HCT116 (cell line): Measurements from ENCODE around the gene TNRC6C. TPM values are rescaled to one million over a fixed set of nuclear protein-coding genes. Genes with fewer than 3 reads are reported as not detected.

Experiments used
- ATAC-seq: fragments of 200-7000 bp; cut with Tn5 transposase; 2 replicates; pipeline ENCODE4 v1.9.1; 2020; ENCODE audit warnings: mild to moderate bottlenecking, moderate library complexity
- BruUV-seq: library from RNA; stranded (reverse); fragments of 400-500 nt; replicated peaks from 2 replicates; lab custom pipeline; 2021; lab: Mats Ljungman, UMichigan
- CTCF ChIA-PET: fragments of 300-600 bp; sonication (Branson Sonifier 250); formaldehyde crosslinking; loops from one replicate; lab custom pipeline; 2021; ENCODE audit warnings: antibody characterized with exemption; lab: Charles Lee
- POLR2A ChIA-PET: fragments of 300-600, 350-600 bp; sonication (Branson Sonifier 250); formaldehyde crosslinking; loops from one replicate; lab custom pipeline; 2021; ENCODE audit warnings: antibody characterized with exemption; lab: Charles Lee
- RAD21 ChIA-PET, 2 experiments: fragments of 300-600 bp; sonication (Branson Sonifier 250); formaldehyde crosslinking; loops; one replicate each; lab custom pipeline; 2023; ENCODE audit warnings: low total read pairs in 2 of 2; ENCODE audit not compliant: uncharacterized antibody in 2 of 2, unreplicated experiment in 2 of 2, low non-redundant PET in 1 of 2; lab: Charles Lee
- DNase-seq: peaks from one replicate; pipeline ENCODE4 v3.0.0-alpha.2; 2010; ENCODE audit warnings: low read depth, low spot score
- H2AFZ ChIP-seq: fragments of 200-600 bp; shearing (Covaris generic), sonication (generic); 2 replicates; pipeline ENCODE4 v1.6.1; 2017; ENCODE audit warnings: low read depth, mixed run types, mixed read lengths, antibody characterized with exemption, low read length; ENCODE audit not compliant: poor library complexity, severe bottlenecking
- H3K27ac ChIP-seq: 2 replicates; pipeline ENCODE4 v1.5.1; 2012; ENCODE audit warnings: low read depth, low read length
- H3K27me3 ChIP-seq: fragments of 200-600 bp; sonication (generic); 2 replicates; pipeline ENCODE4 v1.6.1; 2016; ENCODE audit warnings: mixed run types, low read length, mixed read lengths; ENCODE audit not compliant: insufficient read depth
- H3K36me3 ChIP-seq, 2 experiments: fragments of 200-500 bp in 1 of 2; fragments of 200-600 bp in 1 of 2; sonication (Bioruptor generic) in 1 of 2; sonication (generic) in 1 of 2; 2 replicates each; pipeline versions ENCODE4 v1.5.1 to v1.6.1; 2014 to 2016; ENCODE audit warnings: low read length in 2 of 2, inconsistent platforms in 1 of 2, mixed read lengths in 1 of 2, mixed run types in 1 of 2; ENCODE audit not compliant: insufficient read depth in 2 of 2, control insufficient read depth in 1 of 2
- H3K4me1 ChIP-seq, 2 experiments: fragments of 200-600 bp in 1 of 2; sonication (generic) in 1 of 2; 2 replicates each; pipeline versions ENCODE4 v1.5.1 to v1.6.1; 2012 to 2017; ENCODE audit warnings: low read length in 2 of 2, inconsistent platforms in 1 of 2, mild to moderate bottlenecking in 1 of 2, mixed read lengths in 1 of 2, mixed run types in 1 of 2, moderate library complexity in 1 of 2; ENCODE audit not compliant: insufficient read depth in 2 of 2, control insufficient read depth in 1 of 2
- H3K4me2 ChIP-seq: fragments of 200-600 bp; sonication (generic); 2 replicates; pipeline ENCODE4 v1.6.1; 2017; ENCODE audit warnings: mixed run types, low read length, mixed read lengths
- H3K4me3 ChIP-seq, 2 experiments: fragments of 200-600 bp in 1 of 2; sonication (generic) in 1 of 2; replicated peaks in 1 of 2; 2 replicates each; pipeline ENCODE4 v1.5.1; 2011 to 2016; ENCODE audit warnings: low read length in 2 of 2, control low read depth in 1 of 2, low read depth in 1 of 2, mild to moderate bottlenecking in 1 of 2, mixed read lengths in 1 of 2, mixed run types in 1 of 2
- H3K79me2 ChIP-seq: fragments of 200-600 bp; sonication (generic); 2 replicates; pipeline ENCODE4 v1.6.1; 2017; ENCODE audit warnings: mild to moderate bottlenecking, mixed run types, low read length, moderate library complexity, mixed read lengths; ENCODE audit not compliant: insufficient read depth
- H3K9ac ChIP-seq: fragments of 200-600 bp; sonication (generic); 2 replicates; pipeline ENCODE4 v1.6.1; 2016; ENCODE audit warnings: low read length, mixed read lengths
- H3K9me2 ChIP-seq: fragments of 200-600 bp; sonication (generic), shearing (Covaris generic); 2 replicates; pipeline ENCODE4 v1.6.1; 2017; ENCODE audit warnings: mixed run types, mild to moderate bottlenecking, moderate library complexity; ENCODE audit not compliant: insufficient read depth
- H3K9me3 ChIP-seq, 2 experiments: fragments of 200-500 bp in 1 of 2; fragments of 200-600 bp in 1 of 2; sonication (Bioruptor generic) in 1 of 2; sonication (generic) in 1 of 2; 2 replicates each; pipeline ENCODE4 v1.6.1; 2014 to 2017; ENCODE audit warnings: low read length in 2 of 2, mixed read lengths in 2 of 2, inconsistent platforms in 1 of 2, low read depth in 1 of 2, mild to moderate bottlenecking in 1 of 2, mixed run types in 1 of 2, moderate library complexity in 1 of 2; ENCODE audit not compliant: control insufficient read depth in 1 of 2, insufficient read depth in 1 of 2
- H4K20me1 ChIP-seq: fragments of 200-600 bp; sonication (generic), shearing (Covaris generic); 2 replicates; pipeline ENCODE4 v1.6.1; 2017; ENCODE audit warnings: mixed run types, mild to moderate bottlenecking, moderate library complexity; ENCODE audit not compliant: insufficient read depth
- ATF3 ChIP-seq: IDR thresholded peaks from 2 replicates; pipeline ENCODE4 v1.6.1; 2012
- CBX3 ChIP-seq: IDR thresholded peaks from 2 replicates; pipeline ENCODE4 v1.6.1; 2012; ENCODE audit warnings: low read depth
- CEBPB ChIP-seq: IDR thresholded peaks from 2 replicates; pipeline ENCODE4 v1.6.1; 2012; ENCODE audit warnings: low read depth
- CTCF ChIP-seq, 3 experiments: fragments of 200-600 bp in 1 of 3; sonication (generic) in 1 of 3; IDR thresholded peaks in 2 of 3; conservative IDR thresholded peaks in 1 of 3; 2 replicates each; pipeline ENCODE4 v1.5.1; 2012 to 2017; ENCODE audit warnings: low read depth in 2 of 3, low read length in 2 of 3, antibody characterized with exemption in 1 of 3, borderline replicate concordance in 1 of 3, control low read depth in 1 of 3, mild to moderate bottlenecking in 1 of 3, mixed read lengths in 1 of 3, mixed run types in 1 of 3, moderate library complexity in 1 of 3; ENCODE audit not compliant: insufficient read depth in 1 of 3
- EGR1 ChIP-seq: IDR thresholded peaks from 2 replicates; pipeline ENCODE4 v1.6.1; 2012; ENCODE audit warnings: low read depth
- ELF1 ChIP-seq: IDR thresholded peaks from 2 replicates; pipeline ENCODE4 v1.6.1; 2012; ENCODE audit warnings: low read depth, borderline replicate concordance
- EZH2phosphoT487 ChIP-seq: fragments of 200-600 bp; IDR thresholded peaks from 2 replicates; pipeline ENCODE4 v1.6.1; 2018; ENCODE audit warnings: antibody characterized with exemption, borderline replicate concordance
- FOSL1 ChIP-seq: IDR thresholded peaks from 2 replicates; pipeline ENCODE4 v1.6.1; 2012; ENCODE audit warnings: low read depth
- JUND ChIP-seq: IDR thresholded peaks from 2 replicates; pipeline ENCODE4 v1.6.1; 2012
- POLR2A ChIP-seq: IDR thresholded peaks from 2 replicates; pipeline ENCODE4 v1.7.0; 2011; ENCODE audit warnings: borderline replicate concordance; ENCODE audit not compliant: insufficient read depth, insufficient read length; ENCODE audit errors: extremely low read depth
- POLR2AphosphoS5 ChIP-seq: IDR thresholded peaks from 2 replicates; pipeline ENCODE4 v1.6.1; 2011; ENCODE audit warnings: mild to moderate bottlenecking, low read depth, low read length, moderate library complexity
- RAD21 ChIP-seq: IDR thresholded peaks from 2 replicates; pipeline ENCODE4 v1.6.1; 2012; ENCODE audit warnings: low read depth, mild to moderate bottlenecking
- REST ChIP-seq: IDR thresholded peaks from 2 replicates; pipeline ENCODE4 v1.6.1; 2012; ENCODE audit warnings: low read depth
- SIN3A ChIP-seq: IDR thresholded peaks from 2 replicates; pipeline ENCODE4 v1.6.1; 2012; ENCODE audit warnings: low read depth
- SP1 ChIP-seq: IDR thresholded peaks from 2 replicates; pipeline ENCODE4 v1.6.1; 2012; ENCODE audit warnings: low read depth
- TCF7L2 ChIP-seq: IDR thresholded peaks from 2 replicates; pipeline ENCODE4 v1.7.0; 2011; ENCODE audit warnings: borderline replicate concordance, inconsistent platforms; ENCODE audit not compliant: insufficient read depth, insufficient read length; ENCODE audit errors: extremely low read depth
- YY1 ChIP-seq: IDR thresholded peaks from 2 replicates; pipeline ENCODE4 v1.6.1; 2011; ENCODE audit warnings: low read length, low read depth, moderate library complexity, mild to moderate bottlenecking; ENCODE audit not compliant: insufficient replicate concordance; ENCODE audit errors: extremely low read depth
- ZBTB33 ChIP-seq: IDR thresholded peaks from 2 replicates; pipeline ENCODE4 v1.6.1; 2011; ENCODE audit warnings: mild to moderate bottlenecking, low read length, moderate library complexity; ENCODE audit not compliant: insufficient replicate concordance; ENCODE audit errors: extremely low read depth
- ZFX ChIP-seq: fragments of 450-650 bp; IDR thresholded peaks from 2 replicates; pipeline ENCODE4 v1.6.1; 2017
- ZNF274 ChIP-seq: fragments of 200-500 bp; sonication (Bioruptor generic); IDR thresholded peaks from 2 replicates; pipeline ENCODE4 v1.6.1; 2014; ENCODE audit warnings: mild to moderate bottlenecking, low read depth, low read length, inconsistent platforms
- intact Hi-C: fragments of 100-400 bp; cut with micrococcal nuclease; formaldehyde crosslinking; loops from 2 replicates; pipeline ENCODE4 v1.10.0; 2022
- total RNA-seq: library from RNA; stranded (reverse); gene quantifications from one replicate; pipeline ENCODE4 v1.2.1, GENCODE V29; 2021; ENCODE audit not compliant: unreplicated experiment

Gene TNRC6C
- total RNA-seq, 1 experiment from 2014 or later, result 23.4 TPM

GRCh38 chr17:78034429-78035091, 76.1 kb downstream of the TNRC6C start:
- CTCF ChIA-PET, result interaction anchor here (0.8 to 2.3 kb wide), 2 partner anchors 15 to 21 kb away, joined by 3 to 9 read pairs; no protein-coding TSS in a partner anchor
- TF ChIP-seq POLR2A (no peak), EZH2phosphoT487 (no peak), CEBPB (no peak), ELF1 (no peak), ZBTB33 (no peak), FOSL1 (peak; percentile 74), REST (no peak), ZFX (no peak), CBX3 (0 out of 2 replicates have a peak, but pooled peaks have one; percentile 26), POLR2AphosphoS5 (no peak), RAD21 (no peak), SIN3A (no peak), ZNF274 (no peak), TCF7L2 (no peak), ATF3 (no peak), JUND (peak; percentile 56), CTCF (IDR thresholded peaks at IDR 0.05 in 2 of 3, conservative IDR thresholded peaks at IDR 0.05 in 1 of 3; ENCODE audit: borderline replicate concordance in 1 of 3, insufficient read depth in 1 of 3, low read depth in 2 of 3, low read length in 2 of 3) (no peak), EGR1 (no peak), SP1 (peak; percentile 50; the same call in 1 of the 2 replicates), YY1 (no peak)

More at GRCh38 chr17:78034429-78035091, 76.1 kb downstream of the TNRC6C start:
- Histone ChIP-seq H3K4me3 (peak overlapping the region in 1 of 2 experiments; percentile 14; a peak in 1 of 4 replicates), H3K27me3 (no peaks in the 10 kb centered on the region), H3K9me3 (no peaks in the 10 kb centered on the region), H3K36me3 (no peaks in the 10 kb centered on the region), H4K20me1 (no peaks in the 10 kb centered on the region), H2AFZ (no peak overlapping the region), H3K79me2 (no peaks in the 10 kb centered on the region), H3K4me1 (peaks cover 7 to 29% of the 10 kb centered on the region in 2 experiments), H3K27ac (peak overlapping the region; percentile 40; the same call in 1 of the 2 replicates), H3K9ac (peak overlapping the region; percentile 24), H3K4me2 (peak overlapping the region; percentile 54), H3K9me2 (no peaks in the 10 kb centered on the region)
- DNase-seq (peak; percentile 56), ATAC-seq (peak; percentile 75)
- ChIA-PET POLR2A (interaction anchor here (0.6 kb wide), 1 partner anchor 228 kb away, joined by 5 read pairs; no protein-coding TSS in a partner anchor), RAD21 (no interaction called here)
- no TSS peak for BruUV-seq
- intact Hi-C loops, result no loop called here
